Breast epithelium (tissue), 4 donors: Measurements from ENCODE around the gene WDR93. TPM values are rescaled to one million over a fixed set of nuclear protein-coding genes. Genes with fewer than 3 reads are reported as not detected.
A peak's percentile ranks its signal among the peaks of the same experiment; 100 is the strongest.
"Not testable (repeated sequence)": the region's sequence is repeated elsewhere in the genome, so short reads cannot be mapped to it uniquely, and the experiment has no call there.

Experiments
- DNase-seq, 2 donors: peaks; one replicate each; pipeline ENCODE4 v3.0.0-alpha.2; 2019; ENCODE audit warnings: low spot score in 2 of 2
- H3K27ac ChIP-seq, 2 donors: fragments of 200-600 bp; sonication (generic) in 1 of 2; one replicate each; pipeline ENCODE4 v1.5.1; 2016 to 2019; ENCODE audit warnings: mild to moderate bottlenecking in 1 of 2
- H3K27me3 ChIP-seq, 2 donors: fragments of 200-600 bp; sonication (generic) in 1 of 2; one replicate each; pipeline versions ENCODE4 v1.5.1 to v1.6.0; 2017 to 2019; ENCODE audit warnings: control low read depth in 1 of 2, mild to moderate bottlenecking in 1 of 2
- H3K36me3 ChIP-seq: fragments of 200-600 bp; one replicate; pipeline ENCODE4 v1.5.1; 2019
- H3K4me1 ChIP-seq, 2 donors: fragments of 200-600 bp; sonication (generic); one replicate each; pipeline ENCODE4 v1.5.1; 2016 to 2019; ENCODE audit warnings: control low read depth in 1 of 2
- H3K4me3 ChIP-seq, 3 donors: fragments of 200-600 bp; sonication (generic); 1 replicate in 2 of 3; 2 replicates in 1 of 3; pipeline ENCODE4 v1.5.1; 2016 to 2019; ENCODE audit warnings: mild to moderate bottlenecking in 3 of 3, moderate library complexity in 2 of 3
- H3K9me3 ChIP-seq, 2 donors: fragments of 200-600 bp; sonication (generic) in 1 of 2; one replicate each; pipeline ENCODE4 v1.5.1; 2016 to 2019; ENCODE audit warnings: control low read depth in 1 of 2
- POLR2A ChIP-seq: fragments of 450-650 bp; IDR thresholded peaks from one replicate; pipeline ENCODE4 v1.6.1; 2016; ENCODE audit warnings: antibody characterized with exemption, mild to moderate bottlenecking, moderate library complexity
- POLR2AphosphoS5 ChIP-seq, 3 donors: sonication (generic); formaldehyde crosslinking; IDR thresholded peaks; one replicate each; pipeline ENCODE4 v1.6.1; 2017; ENCODE audit warnings: antibody characterized with exemption in 3 of 3
- intact Hi-C: fragments of 100-400 bp; cut with DNase I; formaldehyde crosslinking; loops from one replicate; pipeline ENCODE4 v1.15.1; 2023; ENCODE audit warnings: low total_unique reads
- total RNA-seq, 3 donors: library from RNA; depleted of rRNA; stranded (reverse); fragments of >200 nt; gene quantifications; one replicate each; pipeline ENCODE4 v1.1.0, GENCODE V29; 2016
- TF ChIP-seq, protein P1 (sequence below), 3 donors: fragments of 450-650 bp; IDR thresholded peaks; one replicate each; pipeline ENCODE4 v1.5.1; 2016 to 2017; ENCODE audit warnings: antibody characterized with exemption in 3 of 3, mild to moderate bottlenecking in 3 of 3, moderate library complexity in 3 of 3

WDR93 gene
- total RNA-seq, 3 donors from 2014 or later: 0.80 to 1.0 (median 0.98) TPM

DNA sequence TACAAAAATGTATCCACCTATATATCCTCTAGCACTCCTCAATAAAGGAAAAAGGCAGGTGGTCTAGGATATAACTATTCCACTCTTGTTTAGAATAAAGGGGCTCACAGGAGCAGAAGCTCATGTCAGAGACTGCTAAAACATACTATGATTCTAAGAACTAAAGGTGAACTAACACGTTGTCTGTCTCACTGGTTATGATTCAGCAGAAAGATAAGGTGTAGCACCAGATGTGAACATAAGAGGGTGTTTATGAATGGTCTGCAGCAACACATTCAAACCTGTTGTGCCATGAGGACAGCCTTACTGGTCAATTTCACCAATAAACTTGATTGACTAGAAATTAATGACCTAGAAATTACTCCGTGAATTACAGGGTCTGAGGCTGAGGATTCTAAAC is 4.6 kb upstream of the WDR93 start:
- H3K27me3 ChIP-seq: no peaks in the 10 kb centered on the region
- H3K27ac ChIP-seq: no peak overlapping the region
- peaks cover 0 to 11% of the 10 kb centered on the region in 2 donors for H3K4me1 ChIP-seq
- no peak for DNase-seq
- H3K4me3 ChIP-seq: no peak overlapping the region
- H3K36me3 ChIP-seq: no peaks in the 10 kb centered on the region
- intact Hi-C loops: no loop called here
- no peak for TF ChIP-seq POLR2AphosphoS5 (IDR thresholded peaks at IDR 0.05)
- TF ChIP-seq, protein P1, sequence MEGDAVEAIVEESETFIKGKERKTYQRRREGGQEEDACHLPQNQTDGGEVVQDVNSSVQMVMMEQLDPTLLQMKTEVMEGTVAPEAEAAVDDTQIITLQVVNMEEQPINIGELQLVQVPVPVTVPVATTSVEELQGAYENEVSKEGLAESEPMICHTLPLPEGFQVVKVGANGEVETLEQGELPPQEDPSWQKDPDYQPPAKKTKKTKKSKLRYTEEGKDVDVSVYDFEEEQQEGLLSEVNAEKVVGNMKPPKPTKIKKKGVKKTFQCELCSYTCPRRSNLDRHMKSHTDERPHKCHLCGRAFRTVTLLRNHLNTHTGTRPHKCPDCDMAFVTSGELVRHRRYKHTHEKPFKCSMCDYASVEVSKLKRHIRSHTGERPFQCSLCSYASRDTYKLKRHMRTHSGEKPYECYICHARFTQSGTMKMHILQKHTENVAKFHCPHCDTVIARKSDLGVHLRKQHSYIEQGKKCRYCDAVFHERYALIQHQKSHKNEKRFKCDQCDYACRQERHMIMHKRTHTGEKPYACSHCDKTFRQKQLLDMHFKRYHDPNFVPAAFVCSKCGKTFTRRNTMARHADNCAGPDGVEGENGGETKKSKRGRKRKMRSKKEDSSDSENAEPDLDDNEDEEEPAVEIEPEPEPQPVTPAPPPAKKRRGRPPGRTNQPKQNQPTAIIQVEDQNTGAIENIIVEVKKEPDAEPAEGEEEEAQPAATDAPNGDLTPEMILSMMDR (IDR thresholded peaks at IDR 0.05): no peak
- TF ChIP-seq POLR2A: no peak
- no peaks in the 10 kb centered on the region for H3K9me3 ChIP-seq

DNA sequence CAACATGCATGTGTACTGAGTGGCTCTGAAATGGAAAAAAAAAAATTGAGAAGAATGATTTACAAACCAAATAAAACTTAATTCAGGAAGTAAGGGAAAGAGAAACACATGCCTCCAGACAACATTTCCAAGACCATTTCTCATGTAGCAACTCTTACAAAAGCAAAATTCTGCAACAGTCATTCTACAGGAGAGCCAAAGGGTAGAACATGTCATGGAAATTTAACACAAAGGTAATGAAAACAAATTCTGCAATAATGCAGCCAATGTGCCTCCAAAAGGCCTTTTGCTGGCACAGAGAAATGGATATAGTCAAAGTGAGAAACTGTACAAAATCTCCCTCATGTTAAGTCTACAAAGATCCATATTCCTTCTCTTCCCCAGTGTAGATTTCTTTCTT is 4.1 kb upstream of the WDR93 start:
- Histone ChIP-seq H3K36me3 (no peaks in the 10 kb centered on the region), H3K27me3 (no peaks in the 10 kb centered on the region), H3K4me1 (peaks cover 0 to 8% of the 10 kb centered on the region in 2 donors), H3K4me3 (no peak overlapping the region), H3K9me3 (no peaks in the 10 kb centered on the region), H3K27ac (no peak overlapping the region)
- TF ChIP-seq POLR2A: no peak
- TF ChIP-seq, protein P1 (IDR thresholded peaks at IDR 0.05): no peak
- no peak for TF ChIP-seq POLR2AphosphoS5 (IDR thresholded peaks at IDR 0.05)
- intact Hi-C loops: no loop called here
- DNase-seq: no peak

DNA sequence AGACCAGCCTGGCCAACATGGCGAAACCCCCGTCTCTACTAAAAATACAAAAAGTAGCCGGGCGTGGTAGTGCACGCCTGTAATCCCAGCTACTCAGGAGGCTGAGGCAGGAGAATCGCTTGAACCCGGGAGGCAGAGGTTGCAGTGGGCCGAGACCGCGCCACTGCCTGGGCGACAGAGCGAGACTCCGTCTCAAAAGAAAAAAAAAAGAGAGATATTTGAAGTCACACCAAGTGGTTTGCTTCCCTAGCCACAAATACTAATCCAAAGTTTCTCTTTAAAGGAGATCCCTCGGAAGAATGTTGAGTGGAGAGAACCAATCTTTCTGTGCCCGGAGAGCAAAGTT is 708 bp upstream of the WDR93 start:
- H3K4me3 ChIP-seq: peak overlapping the region; percentile 69 to 95 (median 89)
- H3K36me3 ChIP-seq: not testable (repeated sequence)

DNA sequence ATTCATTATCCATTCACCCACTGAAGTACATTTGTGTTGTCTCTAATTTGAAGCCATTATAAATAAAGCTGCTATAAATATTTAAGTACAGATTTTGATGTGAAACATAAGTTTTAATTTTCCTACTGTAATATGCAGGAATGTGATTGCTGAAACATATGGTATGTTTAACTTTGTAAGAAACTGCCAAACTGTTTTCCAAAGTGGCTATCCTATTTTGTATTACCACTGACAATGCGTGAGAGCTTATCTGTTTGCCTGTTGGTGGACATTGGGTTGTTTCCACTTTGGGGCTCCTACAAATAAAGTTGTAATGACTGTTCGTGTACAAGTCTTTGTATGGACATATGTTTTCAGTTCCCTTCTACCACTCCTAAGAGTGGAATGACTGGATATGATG is 2.5 kb downstream of the WDR93 start:
- TF ChIP-seq, protein P1 (IDR thresholded peaks at IDR 0.05): no peak
- TF ChIP-seq POLR2A: no peak
- no peak for TF ChIP-seq POLR2AphosphoS5 (IDR thresholded peaks at IDR 0.05)
- Histone ChIP-seq H3K27me3 (no peaks in the 10 kb centered on the region), H3K27ac (no peak overlapping the region), H3K4me1 (peaks cover 0 to 8% of the 10 kb centered on the region in 2 donors), H3K4me3 (no peak overlapping the region), H3K9me3 (no peaks in the 10 kb centered on the region), H3K36me3 (no peaks in the 10 kb centered on the region)
- intact Hi-C loops: no loop called here
- no peak for DNase-seq

More for the DNA sequence above, 708 bp upstream of the WDR93 start:
- DNase-seq, H3K27me3 ChIP-seq, intact Hi-C loops, H3K9me3 ChIP-seq, H3K4me1 ChIP-seq: not testable (repeated sequence)
- peak overlapping the region; percentile 86 to 88 for H3K27ac ChIP-seq

DNA sequence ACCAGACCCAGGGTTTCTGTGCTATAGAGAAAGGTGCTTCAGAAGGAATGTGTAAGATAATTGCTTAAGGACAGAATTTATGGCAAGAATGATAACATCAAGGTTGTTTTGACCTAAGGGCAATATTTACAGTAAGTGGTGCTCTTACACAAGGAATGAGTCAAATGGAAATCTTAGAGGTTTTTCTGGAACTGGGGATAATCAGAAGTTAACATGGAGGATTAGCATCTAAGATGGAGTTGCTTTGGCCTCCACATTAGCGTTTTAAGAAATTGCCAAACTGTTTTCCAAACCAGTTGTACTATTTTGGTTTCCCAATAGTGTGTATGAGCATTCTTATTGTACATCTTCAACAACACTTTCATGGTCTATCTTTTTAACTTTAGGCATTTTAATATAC is 3.1 kb downstream of the WDR93 start:
- H3K27ac ChIP-seq: no peak overlapping the region
- H3K4me3 ChIP-seq: no peak overlapping the region
- intact Hi-C loops: no loop called here
- TF ChIP-seq POLR2A (no peak), POLR2AphosphoS5 (IDR thresholded peaks at IDR 0.05) (no peak)
- TF ChIP-seq, protein P1 (IDR thresholded peaks at IDR 0.05): no peak
- H3K36me3 ChIP-seq: no peaks in the 10 kb centered on the region
- no peaks in the 10 kb centered on the region for H3K9me3 ChIP-seq
- no peaks in the 10 kb centered on the region for H3K27me3 ChIP-seq
- peaks cover 0 to 8% of the 10 kb centered on the region in 2 donors for H3K4me1 ChIP-seq
- DNase-seq: no peak

DNA sequence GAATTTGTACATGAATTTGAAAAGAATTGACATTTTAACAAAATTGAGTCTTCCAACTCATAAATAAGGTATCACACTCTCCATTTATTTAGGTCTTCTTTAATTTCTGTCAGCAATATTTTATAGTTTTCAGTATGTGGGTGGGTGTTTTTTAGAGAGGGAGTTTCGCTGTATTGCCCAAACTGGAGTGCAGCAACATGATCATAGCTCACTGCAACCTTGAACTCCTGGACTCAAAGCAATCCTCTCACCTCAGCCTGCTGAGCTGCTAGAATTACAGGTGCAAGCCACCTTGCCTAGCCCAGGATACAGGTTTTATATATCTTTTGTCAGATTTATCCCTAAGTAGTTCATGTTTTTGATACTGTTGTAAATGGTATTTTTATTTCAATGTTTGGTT is 4.6 kb downstream of the WDR93 start:
- intact Hi-C loops: no loop called here
- H3K36me3 ChIP-seq: no peaks in the 10 kb centered on the region
- H3K9me3 ChIP-seq: no peaks in the 10 kb centered on the region
- H3K4me3 ChIP-seq: no peak overlapping the region
- H3K27me3 ChIP-seq: no peaks in the 10 kb centered on the region
- DNase-seq: no peak
- no peaks in the 10 kb centered on the region for H3K4me1 ChIP-seq
- TF ChIP-seq POLR2AphosphoS5 (IDR thresholded peaks at IDR 0.05) (no peak), POLR2A (no peak)
- TF ChIP-seq, protein P1 (IDR thresholded peaks at IDR 0.05): no peak
- no peak overlapping the region for H3K27ac ChIP-seq
